Measurements from ENCODE around the gene FEM1C.

Gene FEM1C

DNA sequence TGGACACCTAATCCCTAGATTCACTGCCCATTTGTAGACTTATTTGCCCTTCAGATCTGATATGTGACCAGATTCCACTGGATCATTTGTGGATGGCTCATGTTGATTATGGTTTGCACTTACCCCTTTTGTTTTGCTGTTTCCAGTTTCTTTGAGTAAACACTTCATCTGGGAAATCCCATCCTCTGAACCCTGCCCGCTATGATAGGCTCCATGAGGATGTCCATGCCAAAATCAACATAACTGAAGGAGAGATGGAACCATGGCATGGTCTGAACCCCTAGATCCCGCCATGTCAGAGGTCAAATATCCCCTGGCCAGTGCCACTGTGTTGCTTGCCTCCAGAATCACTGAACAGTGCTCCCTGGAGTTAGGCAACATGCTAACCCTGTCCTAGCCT is 11.7 kb upstream of the FEM1C start:
- no peak for DNase-seq

GRCh38 chr5:115555084-115555633 is 10.6 kb upstream of the FEM1C start:
- no peak for DNase-seq

GRCh38 chr5:115553082-115553481 is 8.5 kb upstream of the FEM1C start:
- no peak for DNase-seq

GRCh38 chr5:115551415-115551814 is 6.8 kb upstream of the FEM1C start:
- no peak for DNase-seq

- no peak for DNase-seq
Measured at GRCh38 chr5:115549154-115549553, 4.6 kb upstream of the FEM1C start.

- DNase-seq, result no peak
Measured at GRCh38 chr5:115548683-115549082, 4.1 kb upstream of the FEM1C start.

DNA sequence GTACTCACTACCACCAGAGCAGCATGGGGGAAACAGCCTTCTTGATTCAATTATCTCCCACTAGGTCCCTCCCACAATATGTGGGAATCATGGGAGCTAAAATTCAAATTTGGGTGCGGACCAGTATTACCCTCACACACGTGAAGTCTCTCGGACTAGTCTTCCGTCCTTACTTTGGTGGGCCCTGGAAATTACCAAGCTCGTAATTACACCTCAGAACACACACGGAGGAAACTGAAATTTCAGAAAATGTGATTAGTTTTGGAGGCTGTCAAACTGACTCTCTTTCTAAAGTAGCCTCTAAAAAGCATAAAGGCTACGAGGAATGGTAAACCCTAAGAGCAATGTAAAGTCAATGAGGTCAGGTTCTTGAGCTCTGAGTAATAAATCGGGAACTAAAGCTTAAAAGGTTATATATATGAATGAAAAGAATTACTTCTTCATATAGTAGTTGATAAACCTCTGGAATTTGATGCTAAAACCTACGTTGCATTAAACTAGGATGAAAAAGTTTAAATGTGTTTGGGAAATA is 842 bp upstream of the FEM1C start:
- no peak for DNase-seq

DNA sequence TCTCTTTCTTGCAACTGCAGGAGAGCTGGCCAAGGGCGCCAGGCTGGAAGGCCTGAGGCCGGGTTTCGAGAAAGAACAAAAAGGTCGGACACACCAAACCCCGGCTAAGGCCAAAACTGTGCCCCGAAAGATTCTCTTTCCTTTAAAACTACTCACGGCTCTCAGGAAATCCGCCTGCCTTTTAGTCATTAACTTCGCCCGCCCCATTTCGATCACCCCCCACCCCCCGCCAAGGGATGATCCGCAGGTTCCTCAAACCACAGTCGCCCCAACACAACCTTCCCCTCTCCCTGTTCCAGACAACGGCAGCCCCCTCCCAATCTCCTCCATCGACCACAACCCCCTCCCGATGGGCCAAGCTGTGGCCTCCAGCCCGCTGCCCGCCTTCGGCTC is 536 bp downstream of the FEM1C start:
- no peak for DNase-seq

- DNase-seq, result peak; percentile 22
Measured at GRCh38 chr5:115543365-115544042, 1.1 kb downstream of the FEM1C start.

DNA sequence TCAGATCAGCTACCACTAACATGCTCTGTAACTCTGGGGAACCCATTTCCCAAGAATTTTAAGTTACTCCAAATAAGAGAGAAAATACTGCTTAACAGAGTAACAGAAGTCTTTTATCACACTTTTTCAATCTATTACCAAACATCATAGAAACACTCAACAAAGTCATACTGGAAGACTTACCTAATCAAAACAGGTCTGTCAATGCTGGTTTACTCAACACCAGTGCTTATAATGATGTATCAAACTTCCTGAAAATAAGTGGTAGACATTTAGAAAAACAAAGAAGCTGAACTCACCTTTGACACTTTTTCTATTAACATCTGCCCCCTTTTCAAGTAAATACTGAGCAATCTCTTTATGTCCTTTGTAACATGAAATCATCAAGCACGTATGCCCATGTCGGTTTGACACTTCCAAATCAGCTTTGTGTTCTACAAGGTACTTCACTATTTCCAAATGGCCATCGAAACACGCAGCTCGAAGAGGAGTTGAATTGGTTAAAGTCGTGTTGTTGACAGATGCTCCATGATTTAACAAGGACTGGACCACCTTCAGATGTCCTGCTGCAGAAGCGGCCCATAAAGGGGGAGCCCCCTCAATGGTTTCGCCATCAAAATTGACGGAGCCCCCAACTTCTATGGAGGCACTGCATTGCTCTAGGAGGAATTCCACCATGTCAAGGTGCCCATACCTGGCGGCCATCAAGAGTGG is 1.8 kb downstream of the FEM1C start:
- DNase-seq, result no peak

DNA sequence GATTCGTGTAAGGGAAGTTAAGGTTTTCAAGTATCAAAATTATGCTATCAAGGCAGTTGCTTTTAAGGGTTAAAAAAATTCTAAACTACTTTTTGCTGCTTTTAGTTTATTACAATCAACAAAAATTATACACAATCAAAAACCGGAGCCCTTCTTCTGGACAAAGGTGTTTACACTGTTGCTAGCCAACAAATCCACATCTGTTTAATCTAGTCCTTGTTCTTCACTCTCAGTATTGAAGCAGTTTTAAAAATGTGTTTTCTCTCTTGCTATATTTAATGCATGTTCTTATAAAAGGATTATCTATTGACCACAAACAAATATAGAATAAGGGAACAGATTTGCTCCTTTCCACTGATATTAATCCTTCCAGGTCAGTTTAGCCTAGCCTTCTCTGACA is 2.5 kb downstream of the FEM1C start:
- DNase-seq, result no peak

DNA sequence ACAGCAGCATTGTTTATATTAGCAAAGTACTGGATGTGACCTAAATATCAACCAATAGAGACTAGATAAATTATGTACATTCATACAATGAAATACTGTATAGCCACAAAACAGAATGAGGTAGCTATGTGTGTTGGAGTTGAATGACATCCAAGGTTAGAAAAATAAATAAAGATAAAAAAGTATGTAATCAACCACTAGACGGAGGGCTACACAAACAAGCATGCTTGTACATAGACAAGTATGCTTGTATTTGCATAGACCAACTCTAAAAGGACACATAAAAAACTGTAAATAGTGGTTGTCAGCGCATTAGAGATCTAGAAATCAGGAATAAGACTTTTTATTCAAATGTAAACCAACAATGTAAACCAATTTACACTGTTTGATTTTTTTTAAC is 3.0 kb downstream of the FEM1C start:
- no peak for DNase-seq

- no peak for DNase-seq
Measured at GRCh38 chr5:115535479-115536035, 9.0 kb downstream of the FEM1C start.

DNA sequence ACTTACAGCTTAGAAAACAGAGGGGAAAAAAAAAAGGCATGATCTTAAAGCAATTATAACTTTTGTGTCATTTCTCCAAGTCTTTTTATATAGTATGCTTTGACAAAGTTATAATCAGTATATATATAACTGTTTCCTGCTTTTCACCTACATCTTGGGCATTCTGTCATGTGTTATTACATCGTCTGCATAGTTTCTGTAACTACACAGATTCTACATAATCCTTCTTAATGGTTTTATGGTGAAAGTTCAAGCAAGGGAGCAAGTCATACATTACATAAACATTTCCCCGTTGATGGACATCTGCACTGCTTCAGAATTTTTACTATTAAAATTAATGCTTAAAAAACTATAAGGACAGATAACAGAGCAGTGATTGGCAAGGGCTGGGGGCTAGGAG is 12.1 kb downstream of the FEM1C start:
- no peak for DNase-seq

GRCh38 chr5:115531787-115532367 is 12.7 kb downstream of the FEM1C start:
- no peak for DNase-seq

DNA sequence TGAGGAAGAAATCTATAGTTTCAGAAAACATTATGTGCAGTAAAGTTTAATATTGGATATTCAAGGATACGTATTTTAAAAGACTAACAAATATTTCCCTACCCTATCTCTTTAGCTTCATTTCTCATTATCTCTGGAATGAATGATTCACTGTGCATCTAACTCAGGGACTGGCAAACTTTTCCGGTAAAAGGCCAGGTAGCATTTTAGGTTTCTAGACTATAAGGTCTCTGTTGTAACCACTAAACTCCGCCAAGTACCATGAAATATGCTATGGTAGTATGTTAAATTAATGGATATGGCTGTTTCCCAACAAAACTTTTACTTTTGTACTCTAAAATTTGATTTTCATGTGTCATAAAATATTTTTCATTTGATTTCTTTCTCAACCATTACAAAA is 13.2 kb downstream of the FEM1C start:
- no peak for DNase-seq

- DNase-seq, result no peak
Measured at GRCh38 chr5:115530426-115530825, 14.1 kb downstream of the FEM1C start.

GRCh38 chr5:115526604-115527003 is 18.0 kb downstream of the FEM1C start:
- DNase-seq, result no peak

- DNase-seq, result no peak
Measured at GRCh38 chr5:115524199-115524847, 20.3 kb downstream of the FEM1C start.

GRCh38 chr5:115522832-115523403 is 21.7 kb downstream of the FEM1C start:
- DNase-seq, result no peak

DNA sequence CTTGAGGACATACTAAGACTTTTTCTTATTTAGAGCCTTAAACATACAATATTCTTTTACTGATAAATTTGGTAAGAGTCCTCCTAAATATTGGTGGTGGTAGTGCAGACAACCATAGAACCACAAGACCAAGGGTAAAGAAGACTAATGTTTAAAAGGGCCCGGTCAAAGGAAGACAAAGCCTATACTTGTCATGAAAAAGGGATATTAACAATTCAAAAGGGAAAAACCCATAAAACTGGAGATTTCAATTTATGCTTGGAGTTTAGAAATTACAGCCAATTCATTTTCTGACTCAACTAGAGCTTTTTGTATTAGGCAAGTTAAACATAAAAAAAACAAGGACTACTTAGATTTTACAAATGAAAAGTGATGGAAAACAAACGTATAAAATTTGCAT is 24.4 kb downstream of the FEM1C start:
- no peak for DNase-seq

DNA sequence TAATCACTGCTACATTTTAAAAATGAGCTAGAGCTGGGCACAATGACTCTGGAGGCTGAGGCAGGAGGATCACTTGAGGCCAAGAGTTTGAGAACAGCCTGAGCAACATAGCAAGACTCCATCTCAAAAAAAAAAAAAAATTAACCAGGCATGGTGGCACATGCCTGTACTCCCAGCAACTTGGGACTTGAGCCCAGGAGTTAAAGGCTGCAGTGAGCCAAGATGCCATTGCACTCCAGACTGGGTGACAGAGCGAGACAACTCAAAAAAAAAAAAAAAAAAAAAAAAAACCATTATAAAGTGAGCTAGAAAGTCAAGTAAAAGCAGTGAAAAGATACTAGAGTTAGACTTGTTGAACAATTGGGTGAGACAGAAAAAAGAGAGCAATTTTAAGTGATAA is 28.2 kb downstream of the FEM1C start:
- DNase-seq, result no peak

- no peak for DNase-seq
Measured at GRCh38 chr5:115514220-115514619, 30.4 kb downstream of the FEM1C start.
